Activated T-cell treated with anti-CD3 and anti-CD28 coated beads, Interleukin-2, amount 50 U/mL, for 72 hours (primary cell): ENCODE results near the gene RFX2. TPM values are rescaled to one million over a fixed set of nuclear protein-coding genes. Genes with fewer than 3 reads are reported as not detected.
"Not testable (repeated sequence)": the region's sequence is repeated elsewhere in the genome, so short reads cannot be mapped to it uniquely, and the experiment has no call there.

ENCODE experiments used
- ATAC-seq, 2 donors: fragments of 150-1000 bp; cut with Tn5 transposase; replicated peaks in 1 of 2; 2 replicates each; pipeline ENCODE4 v1.10.0; 2021; ENCODE audit warnings: moderate library complexity in 2 of 2, mild to moderate bottlenecking in 1 of 2
- DNase-seq, 2 donors: peaks; one replicate each; pipeline ENCODE4 v3.0.0; 2021 to 2022; ENCODE audit warnings: mixed read lengths in 1 of 2
- H3K27ac Mint-ChIP-seq: one replicate; pipeline ENCODE4 v1.8.0; 2022; ENCODE audit warnings: mild to moderate bottlenecking, moderate library complexity, mixed read lengths
- H3K27me3 Mint-ChIP-seq: one replicate; pipeline ENCODE4 v1.8.0; 2022; ENCODE audit warnings: low read depth, mixed read lengths
- H3K36me3 Mint-ChIP-seq, 2 donors: one replicate each; pipeline ENCODE4 v1.8.0; 2022; ENCODE audit warnings: mixed read lengths in 2 of 2, mild to moderate bottlenecking in 1 of 2; ENCODE audit not compliant: insufficient read depth in 2 of 2
- H3K4me1 Mint-ChIP-seq: one replicate; pipeline ENCODE4 v1.8.0; 2022; ENCODE audit warnings: low read depth, mixed read lengths
- H3K4me3 Mint-ChIP-seq, 2 donors: one replicate each; pipeline ENCODE4 v1.8.0; 2022; ENCODE audit warnings: mild to moderate bottlenecking in 2 of 2, mixed read lengths in 2 of 2, moderate library complexity in 2 of 2
- H3K9me3 Mint-ChIP-seq, 2 donors: one replicate each; pipeline ENCODE4 v1.8.0; 2022; ENCODE audit warnings: mixed read lengths in 2 of 2
- total RNA-seq, 2 donors: library from RNA; stranded (reverse); gene quantifications; one replicate each; pipeline ENCODE4 v1.2.3, GENCODE V29; 2022

Gene RFX2
- total RNA-seq, 2 donors from 2014 or later, result 8.7 to 11.6 TPM

DNA sequence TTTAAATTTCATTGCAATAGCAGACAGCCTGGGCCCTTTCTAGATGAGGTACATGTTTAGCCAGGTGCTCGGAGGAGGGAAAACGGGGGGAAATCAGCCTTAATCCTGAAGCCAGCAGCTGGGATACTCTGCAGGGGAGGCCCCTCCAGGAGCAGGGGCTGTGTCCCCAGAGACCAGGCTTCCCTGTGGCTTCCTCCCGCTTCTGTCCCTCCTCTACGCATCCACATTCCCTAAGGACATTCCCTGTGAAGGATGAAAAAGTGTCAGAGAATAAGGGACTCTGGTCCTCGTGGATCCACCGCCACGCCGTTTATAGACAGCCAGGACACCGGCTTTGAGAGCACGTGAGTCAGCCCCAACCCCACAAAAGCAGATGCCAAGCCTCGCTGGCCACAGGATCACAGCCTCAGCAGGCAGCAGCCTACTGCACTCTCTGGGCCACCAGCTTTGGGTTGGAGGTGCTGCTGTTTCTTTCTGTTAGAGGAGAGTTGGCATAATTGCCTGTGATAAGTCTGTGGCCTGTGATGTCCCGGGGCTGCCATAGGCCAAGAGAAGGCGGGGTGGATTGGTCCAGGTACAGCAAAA, 95.7 kb downstream of the RFX2 start:
- no peak for DNase-seq
- Mint-ChIP-seq H3K36me3 (no peaks in the 10 kb centered on the region), H3K4me1 (no peaks in the 10 kb centered on the region), H3K27ac (no peak overlapping the region), H3K9me3 (no peaks in the 10 kb centered on the region), H3K4me3 (no peak overlapping the region), H3K27me3 (no peaks in the 10 kb centered on the region)
- ATAC-seq, result no peak

GRCh38 chr19:6012426-6013170, 97.7 kb downstream of the RFX2 start:
- no peaks in the 10 kb centered on the region for H3K27me3 Mint-ChIP-seq
- no peaks in the 10 kb centered on the region for H3K9me3 Mint-ChIP-seq
- H3K27ac Mint-ChIP-seq, result no peak overlapping the region
- no peak overlapping the region for H3K4me3 Mint-ChIP-seq
- no peak for ATAC-seq
- DNase-seq, result no peak
- H3K4me1 Mint-ChIP-seq, result no peaks in the 10 kb centered on the region
- no peaks in the 10 kb centered on the region for H3K36me3 Mint-ChIP-seq

GRCh38 chr19:6011794-6012193, 98.5 kb downstream of the RFX2 start:
- Mint-ChIP-seq H3K27ac (no peak overlapping the region), H3K27me3 (no peaks in the 10 kb centered on the region), H3K4me1 (no peaks in the 10 kb centered on the region), H3K4me3 (no peak overlapping the region), H3K9me3 (no peaks in the 10 kb centered on the region), H3K36me3 (no peaks in the 10 kb centered on the region)
- DNase-seq (no peak), ATAC-seq (no peak)

DNA sequence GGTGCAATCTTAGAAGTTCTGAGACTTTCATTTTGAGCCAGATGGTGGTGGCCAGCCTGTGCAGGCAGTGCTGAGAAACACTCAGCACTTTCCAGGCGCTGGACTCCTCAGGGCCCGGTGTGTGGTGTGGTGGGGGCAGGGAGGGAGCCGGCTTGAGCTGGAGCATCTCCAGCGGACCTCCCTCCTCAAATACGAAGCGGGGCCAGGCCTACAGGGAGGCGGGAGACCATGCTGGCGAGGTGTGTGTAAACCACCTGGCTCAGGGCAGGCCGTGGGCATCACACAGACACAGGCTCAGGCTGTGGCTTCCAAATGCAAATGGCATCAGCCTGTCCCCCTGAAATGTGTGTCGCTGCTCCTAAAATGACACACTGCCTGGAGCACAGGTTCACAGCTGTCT, 99.1 kb downstream of the RFX2 start:
- no peaks in the 10 kb centered on the region for H3K9me3 Mint-ChIP-seq
- no peak overlapping the region for H3K4me3 Mint-ChIP-seq
- DNase-seq (no peak), ATAC-seq (no peak)
- H3K27me3 Mint-ChIP-seq, result no peaks in the 10 kb centered on the region
- no peaks in the 10 kb centered on the region for H3K4me1 Mint-ChIP-seq
- no peaks in the 10 kb centered on the region for H3K36me3 Mint-ChIP-seq
- H3K27ac Mint-ChIP-seq, result no peak overlapping the region

- Mint-ChIP-seq H3K4me3 (no peak overlapping the region), H3K27me3 (no peaks in the 10 kb centered on the region), H3K36me3 (no peaks in the 10 kb centered on the region), H3K9me3 (no peaks in the 10 kb centered on the region), H3K4me1 (no peaks in the 10 kb centered on the region), H3K27ac (no peak overlapping the region)
- ATAC-seq (no peak), DNase-seq (no peak)
Measured at GRCh38 chr19:6010107-6010506, 100.2 kb downstream of the RFX2 start.

GRCh38 chr19:6007866-6008265, 102.4 kb downstream of the RFX2 start:
- Mint-ChIP-seq H3K4me3 (no peak overlapping the region), H3K27me3 (no peaks in the 10 kb centered on the region), H3K27ac (no peak overlapping the region), H3K36me3 (no peaks in the 10 kb centered on the region), H3K9me3 (no peaks in the 10 kb centered on the region), H3K4me1 (no peaks in the 10 kb centered on the region)
- ATAC-seq (no peak), DNase-seq (no peak)

DNA sequence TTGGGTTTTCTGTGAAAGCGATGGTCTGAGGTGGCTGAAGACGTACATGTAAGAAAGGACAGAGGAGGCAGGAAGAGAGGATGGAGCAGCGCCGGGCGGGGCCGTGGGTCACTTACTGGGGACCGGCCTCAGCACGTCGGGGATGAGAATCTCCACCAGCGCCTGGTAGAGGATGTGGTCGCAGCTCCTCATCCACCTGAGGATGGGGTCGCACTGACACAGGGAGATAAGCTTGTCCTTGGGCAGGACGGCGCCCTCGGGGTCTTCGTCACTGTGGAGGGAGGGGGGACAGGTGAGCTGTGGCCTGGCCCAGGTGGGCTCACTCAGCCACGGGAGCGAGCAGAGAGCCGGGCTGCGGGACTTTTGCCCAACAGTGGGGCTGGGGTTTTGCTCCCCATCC, 103.4 kb downstream of the RFX2 start:
- H3K4me3 Mint-ChIP-seq, result no peak overlapping the region
- ATAC-seq (no peak), DNase-seq (no peak)
- H3K9me3 Mint-ChIP-seq, result no peaks in the 10 kb centered on the region
- H3K4me1 Mint-ChIP-seq, result no peaks in the 10 kb centered on the region
- no peak overlapping the region for H3K27ac Mint-ChIP-seq
- H3K36me3 Mint-ChIP-seq, result no peaks in the 10 kb centered on the region
- no peaks in the 10 kb centered on the region for H3K27me3 Mint-ChIP-seq

DNA sequence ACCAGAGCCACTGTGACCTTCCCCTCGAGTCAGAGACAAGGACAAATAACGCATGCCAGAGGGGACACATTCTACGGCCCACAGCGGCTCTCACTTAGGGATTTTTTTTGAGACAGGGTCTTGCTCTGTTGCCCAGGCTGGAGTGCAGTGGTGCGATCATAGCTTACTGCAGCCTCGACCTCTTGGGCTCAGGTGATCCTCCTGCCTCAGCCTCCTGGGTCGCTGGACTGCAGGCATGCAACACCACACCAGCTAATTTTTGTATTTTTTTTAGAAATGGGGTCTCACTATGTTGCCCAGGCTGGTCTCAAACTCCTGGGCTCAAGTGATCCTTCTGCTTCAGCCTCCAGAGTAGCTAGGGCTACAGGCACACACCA, 104.2 kb downstream of the RFX2 start:
- not testable (repeated sequence) for H3K27me3 Mint-ChIP-seq, DNase-seq, H3K27ac Mint-ChIP-seq, H3K36me3 Mint-ChIP-seq, H3K4me1 Mint-ChIP-seq, H3K4me3 Mint-ChIP-seq, ATAC-seq, H3K9me3 Mint-ChIP-seq

GRCh38 chr19:6005321-6006069, 104.8 kb downstream of the RFX2 start:
- ATAC-seq (no peak), DNase-seq (no peak)
- Mint-ChIP-seq H3K4me3 (no peak overlapping the region), H3K4me1 (no peaks in the 10 kb centered on the region), H3K9me3 (no peaks in the 10 kb centered on the region), H3K36me3 (peaks cover 0 to 6% of the 10 kb centered on the region in 2 donors), H3K27me3 (no peaks in the 10 kb centered on the region), H3K27ac (no peak overlapping the region)

DNA sequence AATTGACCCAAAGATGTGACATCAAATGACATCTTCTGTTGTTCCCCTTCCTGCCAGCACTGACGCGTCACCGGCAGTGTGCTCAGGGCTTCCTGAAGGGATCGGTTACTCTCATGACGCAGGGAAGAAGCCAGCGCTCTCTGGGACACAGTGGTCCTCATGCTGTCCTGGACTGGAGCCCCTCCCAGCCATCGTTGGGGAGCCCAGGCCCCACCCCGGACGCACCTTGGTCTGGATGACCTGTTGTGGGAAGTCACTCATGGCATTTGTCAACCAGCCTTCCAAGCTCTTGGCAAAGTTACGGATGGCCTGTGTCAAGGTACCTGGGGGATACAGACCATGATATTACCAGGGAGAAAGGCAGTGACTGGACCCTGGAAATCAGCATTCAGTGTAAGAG, 106.3 kb downstream of the RFX2 start:
- Mint-ChIP-seq H3K27me3 (no peaks in the 10 kb centered on the region), H3K36me3 (peaks cover 2 to 12% of the 10 kb centered on the region in 2 donors), H3K27ac (no peak overlapping the region), H3K4me1 (no peaks in the 10 kb centered on the region), H3K4me3 (no peak overlapping the region), H3K9me3 (peaks cover 0 to 2% of the 10 kb centered on the region in 2 donors)
- ATAC-seq (no peak), DNase-seq (no peak)

DNA sequence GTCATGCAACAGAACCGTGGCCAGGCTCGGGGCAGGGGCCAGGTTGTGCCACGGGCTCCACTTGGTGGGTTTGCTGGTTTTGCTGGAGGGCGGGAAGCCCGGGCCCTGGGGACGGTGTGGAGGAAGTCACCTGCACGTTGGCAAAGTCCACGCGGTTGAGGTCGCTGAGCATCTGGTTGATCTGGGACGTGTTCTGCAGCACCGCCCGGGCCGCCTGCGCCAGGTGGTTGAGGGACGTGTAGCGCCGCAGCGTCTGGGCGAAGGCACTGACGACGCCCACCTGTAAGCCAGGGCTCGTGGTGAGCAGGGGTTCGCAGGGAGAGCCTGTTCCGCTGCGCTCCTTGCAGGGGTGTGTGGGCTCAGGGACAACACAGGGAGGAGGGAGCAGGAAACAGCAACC, 107.7 kb downstream of the RFX2 start:
- Mint-ChIP-seq H3K27ac (no peak overlapping the region), H3K4me3 (no peak overlapping the region), H3K4me1 (no peaks in the 10 kb centered on the region), H3K27me3 (no peaks in the 10 kb centered on the region), H3K9me3 (peaks cover 0 to 2% of the 10 kb centered on the region in 2 donors), H3K36me3 (peaks cover 2 to 12% of the 10 kb centered on the region in 2 donors)
- ATAC-seq, result no peak
- no peak for DNase-seq

GRCh38 chr19:6000228-6000847, 110.0 kb downstream of the RFX2 start:
- Mint-ChIP-seq H3K9me3 (peaks cover 0 to 2% of the 10 kb centered on the region in 2 donors), H3K4me3 (no peak overlapping the region), H3K27me3 (no peaks in the 10 kb centered on the region), H3K27ac (no peak overlapping the region), H3K4me1 (no peaks in the 10 kb centered on the region), H3K36me3 (peaks cover 2 to 12% of the 10 kb centered on the region in 2 donors)
- no peak for ATAC-seq
- DNase-seq, result no peak

GRCh38 chr19:5999693-6000092, 110.6 kb downstream of the RFX2 start:
- H3K4me1 Mint-ChIP-seq, result no peaks in the 10 kb centered on the region
- ATAC-seq (no peak), DNase-seq (no peak)
- peaks cover 2 to 12% of the 10 kb centered on the region in 2 donors for H3K36me3 Mint-ChIP-seq
- H3K9me3 Mint-ChIP-seq, result peaks cover 0 to 2% of the 10 kb centered on the region in 2 donors
- H3K27ac Mint-ChIP-seq, result no peak overlapping the region
- no peak overlapping the region for H3K4me3 Mint-ChIP-seq
- H3K27me3 Mint-ChIP-seq, result no peaks in the 10 kb centered on the region
